Activated T-helper 9 cell treated with anti-CD3 and anti-CD28 coated beads, Interleukin-2, amount 50 U/mL, for 16 hours (primary cell): Measurements from ENCODE around the gene ZNF143.
"Not testable (repeated sequence)": the region's sequence is repeated elsewhere in the genome, so short reads cannot be mapped to it uniquely, and the experiment has no call there.

Source experiments
- DNase-seq: peaks from one replicate; pipeline ENCODE4 v3.0.0-alpha.2; 2020; ENCODE audit warnings: low read depth

Gene ZNF143

GRCh38 chr11:9549216-9549615 lies 88.4 kb downstream of the ZNF143 start:
- DNase-seq: not testable (repeated sequence)

- DNase-seq: no peak
Observed at GRCh38 chr11:9550191-9550628, 89.4 kb downstream of the ZNF143 start.

- no peak for DNase-seq
Observed at GRCh38 chr11:9561279-9561982, 100.6 kb downstream of the ZNF143 start.

GRCh38 chr11:9562716-9563115 lies 101.9 kb downstream of the ZNF143 start:
- no peak for DNase-seq

- DNase-seq: no peak
Observed at GRCh38 chr11:9563196-9563730, 102.5 kb downstream of the ZNF143 start.

GRCh38 chr11:9565822-9566560 lies 105.2 kb downstream of the ZNF143 start:
- DNase-seq: peak; percentile 33

- no peak for DNase-seq
Observed at GRCh38 chr11:9566561-9567063, 105.8 kb downstream of the ZNF143 start.

- DNase-seq: no peak
Observed at GRCh38 chr11:9567401-9567800, 106.6 kb downstream of the ZNF143 start.

GRCh38 chr11:9568161-9568853 lies 107.5 kb downstream of the ZNF143 start:
- no peak for DNase-seq

GRCh38 chr11:9568854-9569587 lies 108.2 kb downstream of the ZNF143 start:
- DNase-seq: no peak

- DNase-seq: no peak
Observed at GRCh38 chr11:9569588-9570164, 108.9 kb downstream of the ZNF143 start.

GRCh38 chr11:9570313-9571025 lies 109.7 kb downstream of the ZNF143 start:
- no peak for DNase-seq

GRCh38 chr11:9571071-9571762 lies 110.4 kb downstream of the ZNF143 start:
- DNase-seq: no peak

- DNase-seq: no peak
Observed at GRCh38 chr11:9571763-9572115, 110.9 kb downstream of the ZNF143 start.

GRCh38 chr11:9573052-9573774 lies 112.4 kb downstream of the ZNF143 start, which contains the start of gene WEE1:
TSS of gene WEE1 (plus strand) at chr11:9573670. CDS start at chr11:9573934, 264 bp downstream.
- DNase-seq: peak; percentile 92

- peak; percentile 4 for DNase-seq
Observed at GRCh38 chr11:9573775-9574621, 113.2 kb downstream of the ZNF143 start.

- peak; percentile 4 for DNase-seq
Observed at GRCh38 chr11:9574622-9575259, 113.9 kb downstream of the ZNF143 start.
